Stomach (tissue), 4 donors: ENCODE measurements around the gene CENPL.
"Not testable (repeated sequence)": the region's sequence is repeated elsewhere in the genome, so short reads cannot be mapped to it uniquely, and the experiment has no call there.

ENCODE experiments used
- CTCF ChIP-seq, 7 experiments: fragments of 450-650 bp in 4 of 7; fragments of 200-600 bp in 3 of 7; sonication (generic) in 3 of 7; IDR thresholded peaks; one replicate each; pipeline ENCODE4 v1.5.1; 2016 to 2019; ENCODE audit warnings: antibody characterized with exemption in 7 of 7, control low read depth in 2 of 7, mild to moderate bottlenecking in 1 of 7
- POLR2A ChIP-seq, 4 donors: fragments of 450-650 bp; IDR thresholded peaks; one replicate each; pipeline ENCODE4 v1.6.1; 2016; ENCODE audit warnings: antibody characterized with exemption in 4 of 4, control low read depth in 2 of 4, mild to moderate bottlenecking in 1 of 4, moderate library complexity in 1 of 4

GRCh38 chr1:173859547-173859946 is 34.9 kb upstream of the CENPL start:
- TF ChIP-seq POLR2A, CTCF (IDR thresholded peaks at IDR 0.05): not testable (repeated sequence)
